NCI-H2196 (cell line): ENCODE results near the gene FXYD4.

Experiments used
- DNase-seq: peaks from one replicate; lab custom pipeline; 2025; ENCODE audit not compliant: unreplicated experiment; lab: John Stamatoyannopoulos, UW

The FXYD4 gene

GRCh38 chr10:43343126-43343525, 28.3 kb upstream of the FXYD4 start:
- DNase-seq = no peak

- no peak for DNase-seq
Observed at GRCh38 chr10:43344051-43344450, 27.4 kb upstream of the FXYD4 start.

- no peak for DNase-seq
Observed at GRCh38 chr10:43347997-43348396, 23.4 kb upstream of the FXYD4 start.

GRCh38 chr10:43348511-43349312, 22.7 kb upstream of the FXYD4 start:
- DNase-seq = peak; percentile 50

GRCh38 chr10:43350156-43350555, 21.3 kb upstream of the FXYD4 start:
- DNase-seq = no peak

GRCh38 chr10:43350686-43351085, 20.8 kb upstream of the FXYD4 start:
- DNase-seq = no peak

GRCh38 chr10:43351301-43351700, 20.1 kb upstream of the FXYD4 start:
- DNase-seq = no peak

- no peak for DNase-seq
Observed at GRCh38 chr10:43352951-43353350, 18.5 kb upstream of the FXYD4 start.

GRCh38 chr10:43353495-43354329, 17.7 kb upstream of the FXYD4 start:
- peak; percentile 7 for DNase-seq

- DNase-seq = no peak
Observed at GRCh38 chr10:43354330-43354635, 17.2 kb upstream of the FXYD4 start.

- no peak for DNase-seq
Observed at GRCh38 chr10:43354879-43355380, 16.5 kb upstream of the FXYD4 start.

GRCh38 chr10:43355749-43356371, 15.6 kb upstream of the FXYD4 start:
- no peak for DNase-seq

- DNase-seq = no peak
Observed at GRCh38 chr10:43360086-43360485, 11.3 kb upstream of the FXYD4 start.

- no peak for DNase-seq
Observed at GRCh38 chr10:43361547-43362190, 9.8 kb upstream of the FXYD4 start.

GRCh38 chr10:43362191-43362839, 9.1 kb upstream of the FXYD4 start:
- peak; percentile 90 for DNase-seq

- no peak for DNase-seq
Observed at GRCh38 chr10:43365001-43365400, 6.4 kb upstream of the FXYD4 start.

- DNase-seq = no peak
Observed at GRCh38 chr10:43369921-43370320, 1.5 kb upstream of the FXYD4 start.

GRCh38 chr10:43370671-43371215, 693 bp upstream of the FXYD4 start:
- DNase-seq = no peak

GRCh38 chr10:43372765-43373361, 1.4 kb downstream of the FXYD4 start:
- DNase-seq = no peak

- no peak for DNase-seq
Observed at GRCh38 chr10:43373461-43373860, 2.0 kb downstream of the FXYD4 start.
